Liver (tissue), 3 donors: ENCODE results near the gene ARPC1A.

Experiments used
- EGR1 ChIP-seq, 2 donors: IDR thresholded peaks; 2 replicates each; pipeline ENCODE4 v1.6.1; 2016 to 2018; ENCODE audit warnings: antibody characterized with exemption in 2 of 2, low read depth in 2 of 2
- MAX ChIP-seq: IDR thresholded peaks from 2 replicates; pipeline ENCODE4 v1.6.1; 2016; ENCODE audit warnings: antibody characterized with exemption
- RAD21 ChIP-seq, 2 donors: IDR thresholded peaks; 2 replicates each; pipeline ENCODE4 v1.6.1; 2016; ENCODE audit warnings: antibody characterized with exemption in 2 of 2, mild to moderate bottlenecking in 2 of 2
- TAF1 ChIP-seq: conservative IDR thresholded peaks from 2 replicates; pipeline ENCODE4 v1.6.1; 2016; ENCODE audit warnings: antibody characterized with exemption, mild to moderate bottlenecking
- YY1 ChIP-seq: IDR thresholded peaks from 2 replicates; pipeline ENCODE4 v1.6.1; 2016; ENCODE audit warnings: antibody characterized with exemption, mild to moderate bottlenecking
- ZBTB33 ChIP-seq: IDR thresholded peaks from 2 replicates; pipeline ENCODE4 v1.6.1; 2016; ENCODE audit warnings: antibody characterized with exemption
- TF ChIP-seq, protein P1 (sequence below): fragments of 150-350 bp; IDR thresholded peaks from 2 replicates; pipeline ENCODE4 v1.5.1; 2017; ENCODE audit warnings: improper control_type of control experiment, low read depth, low read length; ENCODE audit not compliant: missing input control
- TF ChIP-seq, protein P2 (sequence below): IDR thresholded peaks from 2 replicates; pipeline ENCODE4 v1.6.1; 2016; ENCODE audit warnings: antibody characterized with exemption, mild to moderate bottlenecking
- donor health status: healthy.
- donor health status: healthy.

GRCh38 chr7:99393355-99394187, 67.9 kb downstream of the ARPC1A start:
- TF ChIP-seq TAF1 (no peak), RAD21 (IDR thresholded peaks at IDR 0.05) (no peak), EGR1 (IDR thresholded peaks at IDR 0.05; ENCODE audit: low read depth in 2 of 2) (no peak), MAX (no peak), YY1 (no peak), ZBTB33 (no peak)
- TF ChIP-seq, protein P1, sequence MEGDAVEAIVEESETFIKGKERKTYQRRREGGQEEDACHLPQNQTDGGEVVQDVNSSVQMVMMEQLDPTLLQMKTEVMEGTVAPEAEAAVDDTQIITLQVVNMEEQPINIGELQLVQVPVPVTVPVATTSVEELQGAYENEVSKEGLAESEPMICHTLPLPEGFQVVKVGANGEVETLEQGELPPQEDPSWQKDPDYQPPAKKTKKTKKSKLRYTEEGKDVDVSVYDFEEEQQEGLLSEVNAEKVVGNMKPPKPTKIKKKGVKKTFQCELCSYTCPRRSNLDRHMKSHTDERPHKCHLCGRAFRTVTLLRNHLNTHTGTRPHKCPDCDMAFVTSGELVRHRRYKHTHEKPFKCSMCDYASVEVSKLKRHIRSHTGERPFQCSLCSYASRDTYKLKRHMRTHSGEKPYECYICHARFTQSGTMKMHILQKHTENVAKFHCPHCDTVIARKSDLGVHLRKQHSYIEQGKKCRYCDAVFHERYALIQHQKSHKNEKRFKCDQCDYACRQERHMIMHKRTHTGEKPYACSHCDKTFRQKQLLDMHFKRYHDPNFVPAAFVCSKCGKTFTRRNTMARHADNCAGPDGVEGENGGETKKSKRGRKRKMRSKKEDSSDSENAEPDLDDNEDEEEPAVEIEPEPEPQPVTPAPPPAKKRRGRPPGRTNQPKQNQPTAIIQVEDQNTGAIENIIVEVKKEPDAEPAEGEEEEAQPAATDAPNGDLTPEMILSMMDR = no peak
- TF ChIP-seq, protein P2, sequence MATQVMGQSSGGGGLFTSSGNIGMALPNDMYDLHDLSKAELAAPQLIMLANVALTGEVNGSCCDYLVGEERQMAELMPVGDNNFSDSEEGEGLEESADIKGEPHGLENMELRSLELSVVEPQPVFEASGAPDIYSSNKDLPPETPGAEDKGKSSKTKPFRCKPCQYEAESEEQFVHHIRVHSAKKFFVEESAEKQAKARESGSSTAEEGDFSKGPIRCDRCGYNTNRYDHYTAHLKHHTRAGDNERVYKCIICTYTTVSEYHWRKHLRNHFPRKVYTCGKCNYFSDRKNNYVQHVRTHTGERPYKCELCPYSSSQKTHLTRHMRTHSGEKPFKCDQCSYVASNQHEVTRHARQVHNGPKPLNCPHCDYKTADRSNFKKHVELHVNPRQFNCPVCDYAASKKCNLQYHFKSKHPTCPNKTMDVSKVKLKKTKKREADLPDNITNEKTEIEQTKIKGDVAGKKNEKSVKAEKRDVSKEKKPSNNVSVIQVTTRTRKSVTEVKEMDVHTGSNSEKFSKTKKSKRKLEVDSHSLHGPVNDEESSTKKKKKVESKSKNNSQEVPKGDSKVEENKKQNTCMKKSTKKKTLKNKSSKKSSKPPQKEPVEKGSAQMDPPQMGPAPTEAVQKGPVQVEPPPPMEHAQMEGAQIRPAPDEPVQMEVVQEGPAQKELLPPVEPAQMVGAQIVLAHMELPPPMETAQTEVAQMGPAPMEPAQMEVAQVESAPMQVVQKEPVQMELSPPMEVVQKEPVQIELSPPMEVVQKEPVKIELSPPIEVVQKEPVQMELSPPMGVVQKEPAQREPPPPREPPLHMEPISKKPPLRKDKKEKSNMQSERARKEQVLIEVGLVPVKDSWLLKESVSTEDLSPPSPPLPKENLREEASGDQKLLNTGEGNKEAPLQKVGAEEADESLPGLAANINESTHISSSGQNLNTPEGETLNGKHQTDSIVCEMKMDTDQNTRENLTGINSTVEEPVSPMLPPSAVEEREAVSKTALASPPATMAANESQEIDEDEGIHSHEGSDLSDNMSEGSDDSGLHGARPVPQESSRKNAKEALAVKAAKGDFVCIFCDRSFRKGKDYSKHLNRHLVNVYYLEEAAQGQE = no peak
